Panc1 (cell line): Measurements from ENCODE around the gene HSBP1.

Source experiments
- TF ChIP-seq, protein P1 (sequence below): fragments of 450-650 bp; IDR thresholded peaks from 2 replicates; pipeline ENCODE4 v1.5.1; 2017; ENCODE audit warnings: mild to moderate bottlenecking
- TF ChIP-seq, protein P2 (sequence below), 2 experiments: IDR thresholded peaks; 2 replicates each; pipeline ENCODE4 v1.6.1; 2011 to 2012; ENCODE audit warnings: low read depth in 2 of 2, control low read depth in 1 of 2, low read length in 1 of 2, mild to moderate bottlenecking in 1 of 2, moderate library complexity in 1 of 2; ENCODE audit not compliant: insufficient read depth in 1 of 2

DNA sequence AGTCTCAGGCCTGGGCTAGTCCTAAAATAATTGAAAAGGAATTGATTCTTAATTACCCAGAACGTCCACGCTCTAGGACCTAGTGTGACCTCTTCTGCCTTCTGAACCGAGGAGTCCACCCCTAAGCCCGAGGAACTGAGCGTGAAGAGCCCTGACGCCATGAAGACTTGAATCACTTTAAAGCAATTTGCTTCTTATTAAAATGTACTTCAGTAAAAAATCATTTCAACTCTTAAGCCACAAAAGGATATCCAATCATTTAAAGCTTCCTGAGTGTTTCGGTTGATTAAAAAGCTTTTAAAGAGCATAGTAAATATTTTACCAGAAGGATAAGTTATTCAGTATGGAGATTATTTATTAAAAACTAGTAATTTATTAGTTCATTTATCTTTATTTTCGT is 11.6 kb downstream of the HSBP1 start:
- TF ChIP-seq, protein P1, sequence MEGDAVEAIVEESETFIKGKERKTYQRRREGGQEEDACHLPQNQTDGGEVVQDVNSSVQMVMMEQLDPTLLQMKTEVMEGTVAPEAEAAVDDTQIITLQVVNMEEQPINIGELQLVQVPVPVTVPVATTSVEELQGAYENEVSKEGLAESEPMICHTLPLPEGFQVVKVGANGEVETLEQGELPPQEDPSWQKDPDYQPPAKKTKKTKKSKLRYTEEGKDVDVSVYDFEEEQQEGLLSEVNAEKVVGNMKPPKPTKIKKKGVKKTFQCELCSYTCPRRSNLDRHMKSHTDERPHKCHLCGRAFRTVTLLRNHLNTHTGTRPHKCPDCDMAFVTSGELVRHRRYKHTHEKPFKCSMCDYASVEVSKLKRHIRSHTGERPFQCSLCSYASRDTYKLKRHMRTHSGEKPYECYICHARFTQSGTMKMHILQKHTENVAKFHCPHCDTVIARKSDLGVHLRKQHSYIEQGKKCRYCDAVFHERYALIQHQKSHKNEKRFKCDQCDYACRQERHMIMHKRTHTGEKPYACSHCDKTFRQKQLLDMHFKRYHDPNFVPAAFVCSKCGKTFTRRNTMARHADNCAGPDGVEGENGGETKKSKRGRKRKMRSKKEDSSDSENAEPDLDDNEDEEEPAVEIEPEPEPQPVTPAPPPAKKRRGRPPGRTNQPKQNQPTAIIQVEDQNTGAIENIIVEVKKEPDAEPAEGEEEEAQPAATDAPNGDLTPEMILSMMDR, result no peak
- TF ChIP-seq, protein P2, sequence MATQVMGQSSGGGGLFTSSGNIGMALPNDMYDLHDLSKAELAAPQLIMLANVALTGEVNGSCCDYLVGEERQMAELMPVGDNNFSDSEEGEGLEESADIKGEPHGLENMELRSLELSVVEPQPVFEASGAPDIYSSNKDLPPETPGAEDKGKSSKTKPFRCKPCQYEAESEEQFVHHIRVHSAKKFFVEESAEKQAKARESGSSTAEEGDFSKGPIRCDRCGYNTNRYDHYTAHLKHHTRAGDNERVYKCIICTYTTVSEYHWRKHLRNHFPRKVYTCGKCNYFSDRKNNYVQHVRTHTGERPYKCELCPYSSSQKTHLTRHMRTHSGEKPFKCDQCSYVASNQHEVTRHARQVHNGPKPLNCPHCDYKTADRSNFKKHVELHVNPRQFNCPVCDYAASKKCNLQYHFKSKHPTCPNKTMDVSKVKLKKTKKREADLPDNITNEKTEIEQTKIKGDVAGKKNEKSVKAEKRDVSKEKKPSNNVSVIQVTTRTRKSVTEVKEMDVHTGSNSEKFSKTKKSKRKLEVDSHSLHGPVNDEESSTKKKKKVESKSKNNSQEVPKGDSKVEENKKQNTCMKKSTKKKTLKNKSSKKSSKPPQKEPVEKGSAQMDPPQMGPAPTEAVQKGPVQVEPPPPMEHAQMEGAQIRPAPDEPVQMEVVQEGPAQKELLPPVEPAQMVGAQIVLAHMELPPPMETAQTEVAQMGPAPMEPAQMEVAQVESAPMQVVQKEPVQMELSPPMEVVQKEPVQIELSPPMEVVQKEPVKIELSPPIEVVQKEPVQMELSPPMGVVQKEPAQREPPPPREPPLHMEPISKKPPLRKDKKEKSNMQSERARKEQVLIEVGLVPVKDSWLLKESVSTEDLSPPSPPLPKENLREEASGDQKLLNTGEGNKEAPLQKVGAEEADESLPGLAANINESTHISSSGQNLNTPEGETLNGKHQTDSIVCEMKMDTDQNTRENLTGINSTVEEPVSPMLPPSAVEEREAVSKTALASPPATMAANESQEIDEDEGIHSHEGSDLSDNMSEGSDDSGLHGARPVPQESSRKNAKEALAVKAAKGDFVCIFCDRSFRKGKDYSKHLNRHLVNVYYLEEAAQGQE (IDR thresholded peaks at IDR 0.05; ENCODE audit: insufficient read depth in 1 of 2, low read depth in 2 of 2, low read length in 1 of 2), result no peak
